Limb (tissue), 2 donors: ENCODE results near the gene BNIPL.

Source experiments
- DNase-seq, 2 donors: peaks; one replicate each; pipeline ENCODE4 v3.0.0-alpha.2; 2016; ENCODE audit errors: extremely low spot score in 2 of 2

BNIPL gene

GRCh38 chr1:151009674-151010345 is 26.6 kb upstream of the BNIPL start:
- DNase-seq, result no peak

- DNase-seq, result no peak
Observed at GRCh38 chr1:151010346-151010726, 26.1 kb upstream of the BNIPL start.

GRCh38 chr1:151011154-151011850 is 25.1 kb upstream of the BNIPL start:
- DNase-seq, result no peak

GRCh38 chr1:151012684-151013471 is 23.5 kb upstream of the BNIPL start:
- DNase-seq, result no peak

- no peak for DNase-seq
Observed at GRCh38 chr1:151013518-151013917, 22.9 kb upstream of the BNIPL start.

GRCh38 chr1:151024540-151025146 is 11.7 kb upstream of the BNIPL start:
- DNase-seq, result peak; percentile 40 to 75

- DNase-seq, result no peak
Observed at GRCh38 chr1:151026460-151026859, 9.9 kb upstream of the BNIPL start.

- no peak for DNase-seq
Observed at GRCh38 chr1:151032164-151032563, 4.2 kb upstream of the BNIPL start.

- no peak for DNase-seq
Observed at GRCh38 chr1:151035167-151035566, 1.2 kb upstream of the BNIPL start.

GRCh38 chr1:151037032-151037431 is 646 bp downstream of the BNIPL start:
- DNase-seq, result no peak

- no peak for DNase-seq
Observed at GRCh38 chr1:151039521-151039920, 3.1 kb downstream of the BNIPL start.

- DNase-seq, result no peak
Observed at GRCh38 chr1:151043163-151043562, 6.8 kb downstream of the BNIPL start.

- DNase-seq, result peak; percentile 57 to 86
Observed at GRCh38 chr1:151047591-151047924, 11.2 kb downstream of the BNIPL start, which contains the start of gene C1orf56. Gene C1orf56, plus strand, starts transcription at chr1:151047751. Its CDS starts 97 bp downstream, at chr1:151047848.

GRCh38 chr1:151047925-151048644 is 11.7 kb downstream of the BNIPL start:
- DNase-seq, result peak; percentile 39 to 79

GRCh38 chr1:151048645-151049032 is 12.3 kb downstream of the BNIPL start:
- no peak for DNase-seq

- DNase-seq, result no peak
Observed at GRCh38 chr1:151049458-151049857, 13.1 kb downstream of the BNIPL start.

- DNase-seq, result no peak
Observed at GRCh38 chr1:151050051-151050688, 13.8 kb downstream of the BNIPL start.

GRCh38 chr1:151051356-151052009 is 15.1 kb downstream of the BNIPL start:
- DNase-seq, result no peak

- no peak for DNase-seq
Observed at GRCh38 chr1:151054971-151055547, 18.7 kb downstream of the BNIPL start.

- no peak for DNase-seq
Observed at GRCh38 chr1:151055581-151055980, 19.2 kb downstream of the BNIPL start.
